ENCODE results near the gene ZMYND10.

ZMYND10 gene

DNA sequence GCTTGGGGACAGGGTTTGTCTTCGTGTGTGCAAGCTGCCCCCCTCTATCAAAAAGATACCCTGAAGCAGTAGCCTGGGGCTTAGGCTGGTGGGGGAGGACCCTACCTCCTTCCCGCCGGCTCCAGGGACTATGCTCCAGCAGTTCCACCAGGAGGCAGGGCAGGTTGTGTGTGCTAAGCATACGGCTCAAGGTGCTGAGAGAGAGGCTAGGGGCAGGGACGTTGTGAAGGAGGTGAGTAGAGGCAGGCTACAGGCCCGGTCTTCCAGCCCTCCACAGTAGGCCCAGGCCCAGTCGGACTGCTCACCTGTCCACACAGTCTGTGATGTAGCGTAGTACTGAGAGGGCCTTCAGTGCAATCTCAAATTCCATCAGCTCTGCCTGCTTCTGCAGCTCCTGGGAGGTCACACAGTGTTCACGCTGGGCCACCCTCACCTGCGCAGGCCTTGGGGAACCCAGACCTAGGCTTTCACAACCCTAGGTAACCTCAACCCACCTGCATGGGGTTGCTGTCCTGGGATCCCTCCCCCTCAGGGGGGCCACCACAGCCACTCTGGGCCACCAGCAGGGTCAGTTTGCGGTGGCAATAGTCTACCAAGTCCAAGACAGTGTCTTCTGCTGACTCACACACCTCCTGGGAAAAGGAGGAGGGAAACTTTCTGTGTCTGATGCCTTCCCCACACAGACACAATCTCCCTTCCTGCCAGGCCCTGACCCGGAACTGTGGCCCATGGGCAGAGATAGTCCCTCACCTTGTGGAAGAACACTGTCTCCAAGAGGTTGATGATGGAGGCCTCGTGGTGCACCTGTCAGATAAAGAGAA is 2.5 kb downstream of the ZMYND10 start:
- DNase-seq: no peak

GRCh38 chr3:50341996-50342650 is 3.4 kb downstream of the ZMYND10 start:
- DNase-seq: no peak

GRCh38 chr3:50341537-50341936 is 4.0 kb downstream of the ZMYND10 start:
- DNase-seq: no peak

GRCh38 chr3:50340448-50341329 is 4.8 kb downstream of the ZMYND10 start, which contains the start of gene RASSF1:
Gene RASSF1 (minus strand): TSS chr3:50340836. CDS start chr3:50340805, 31 bp downstream.
- no peak for DNase-seq

- DNase-seq: no peak
Observed at GRCh38 chr3:50340147-50340447, 5.4 kb downstream of the ZMYND10 start.

DNA sequence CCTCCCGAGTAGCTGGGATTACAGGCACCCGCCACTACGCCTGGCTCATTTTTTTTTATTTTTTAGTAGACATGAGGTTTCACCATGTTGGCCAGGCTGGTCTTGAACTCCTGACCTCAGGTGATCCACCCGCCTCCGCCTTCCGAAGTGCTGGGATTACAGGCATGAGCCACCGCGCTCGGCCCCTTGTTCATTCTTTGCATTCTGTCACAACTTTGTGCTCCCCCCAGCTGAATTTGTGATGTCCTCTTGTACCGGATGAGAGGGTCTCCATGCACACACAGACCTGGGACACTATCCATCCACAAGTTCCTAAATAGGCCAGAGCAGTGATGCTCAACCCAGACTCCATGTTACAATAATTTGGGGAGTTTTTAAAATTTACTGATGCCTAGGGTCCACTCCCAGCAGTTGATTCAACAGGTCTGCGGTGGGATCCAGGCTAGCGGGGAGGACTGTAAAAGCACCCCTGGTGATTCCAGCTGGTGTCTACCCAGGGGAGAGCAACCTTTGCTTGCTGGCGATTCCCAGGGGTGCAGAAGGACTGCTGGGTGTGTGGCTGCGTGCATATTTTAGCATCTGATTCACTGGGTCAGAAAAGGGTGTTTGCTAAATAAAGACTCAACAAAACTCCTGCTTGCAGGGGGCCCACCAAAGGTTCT is 5.9 kb downstream of the ZMYND10 start:
- no peak for DNase-seq

DNA sequence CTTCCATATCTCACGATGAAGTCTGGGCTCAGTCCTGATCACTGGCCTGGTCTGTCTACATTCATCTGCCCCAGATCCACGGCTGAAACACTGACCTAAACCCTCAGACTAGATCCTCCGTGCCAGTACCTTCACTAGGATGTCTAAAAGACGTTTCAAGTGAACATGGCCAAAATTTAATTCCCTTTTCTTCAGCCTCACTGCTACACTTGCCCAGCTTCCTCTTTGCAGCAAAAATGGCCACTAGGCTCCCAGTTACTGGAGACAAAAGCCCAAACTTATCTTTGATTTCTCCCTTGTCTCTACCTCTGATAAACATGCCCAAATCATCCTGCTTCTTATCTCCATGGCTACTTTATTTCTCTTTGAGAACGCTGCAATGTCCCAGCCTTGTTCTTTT is 6.6 kb downstream of the ZMYND10 start:
- no peak for DNase-seq

- peak; percentile 87 for DNase-seq
Observed at GRCh38 chr3:50337175-50337861, 8.2 kb downstream of the ZMYND10 start.

DNA sequence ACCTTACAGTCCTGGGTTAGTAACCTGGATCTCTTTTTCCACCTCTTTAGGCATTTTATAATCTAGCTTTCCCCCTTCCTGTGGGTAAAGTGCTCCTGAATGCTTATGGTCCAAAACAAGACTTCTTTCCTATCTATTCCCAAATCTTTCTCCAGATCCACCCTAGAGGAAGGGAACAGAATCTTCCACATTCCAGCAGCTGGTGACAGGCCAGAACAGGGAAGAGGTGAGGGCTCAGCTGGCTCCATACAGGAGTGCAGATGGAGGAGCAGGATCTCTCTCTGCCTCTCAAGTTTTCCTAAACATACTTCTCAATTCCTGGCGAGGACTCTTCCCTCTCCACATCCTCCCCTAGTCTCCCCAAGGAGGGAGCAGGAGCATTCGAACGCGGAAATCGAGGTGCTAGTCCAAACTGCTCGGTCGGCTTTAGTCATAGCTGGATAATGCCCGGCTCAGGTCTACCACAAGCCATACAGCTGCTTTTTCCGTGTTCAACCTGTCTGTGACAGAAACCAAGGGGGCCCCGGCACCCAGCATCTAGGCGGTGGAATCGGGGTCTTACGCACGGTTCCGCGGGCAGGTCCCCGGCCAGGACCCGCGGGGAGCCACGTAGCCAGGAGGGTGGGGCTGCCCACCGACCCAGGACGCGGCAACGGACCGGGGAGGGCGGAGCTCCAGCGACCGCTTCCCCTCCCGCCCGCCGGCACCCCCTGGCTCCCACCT is 8.9 kb downstream of the ZMYND10 start:
- no peak for DNase-seq

DNA sequence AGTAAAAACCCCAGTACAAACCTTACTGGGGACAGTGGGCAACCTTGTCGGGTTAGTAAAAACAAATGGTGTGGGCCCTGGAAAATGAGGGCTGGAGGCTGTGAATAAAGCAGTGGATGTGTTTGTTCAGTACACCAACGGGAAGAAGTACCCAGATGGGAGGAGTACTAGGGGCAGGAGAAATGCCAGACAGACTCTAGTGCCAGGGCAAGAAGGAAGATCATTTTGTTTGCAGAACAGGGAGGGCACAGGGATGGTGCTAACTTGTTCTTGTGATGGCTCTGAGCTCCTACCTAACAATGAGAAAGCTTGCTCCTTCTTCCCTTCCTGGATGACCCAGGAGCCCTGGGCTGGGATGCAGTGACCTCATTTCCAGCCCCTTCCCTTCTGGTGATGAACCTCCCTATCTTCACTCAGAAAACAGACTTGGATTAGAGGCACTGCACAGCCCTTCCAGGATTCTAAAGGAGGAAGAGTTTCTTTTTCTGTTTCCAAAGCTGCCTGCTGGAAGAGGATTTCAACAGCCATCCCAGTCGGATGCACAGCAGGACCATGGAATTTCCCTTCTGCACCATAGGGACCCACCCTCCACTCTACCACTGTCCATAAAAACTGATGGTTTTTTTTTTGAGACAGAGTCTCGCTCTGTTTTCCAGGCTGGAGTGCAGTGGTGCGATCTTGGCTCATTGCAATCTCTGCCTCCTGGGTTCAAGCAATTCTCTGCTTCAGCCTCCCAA is 11.0 kb downstream of the ZMYND10 start:
- DNase-seq: no peak

DNA sequence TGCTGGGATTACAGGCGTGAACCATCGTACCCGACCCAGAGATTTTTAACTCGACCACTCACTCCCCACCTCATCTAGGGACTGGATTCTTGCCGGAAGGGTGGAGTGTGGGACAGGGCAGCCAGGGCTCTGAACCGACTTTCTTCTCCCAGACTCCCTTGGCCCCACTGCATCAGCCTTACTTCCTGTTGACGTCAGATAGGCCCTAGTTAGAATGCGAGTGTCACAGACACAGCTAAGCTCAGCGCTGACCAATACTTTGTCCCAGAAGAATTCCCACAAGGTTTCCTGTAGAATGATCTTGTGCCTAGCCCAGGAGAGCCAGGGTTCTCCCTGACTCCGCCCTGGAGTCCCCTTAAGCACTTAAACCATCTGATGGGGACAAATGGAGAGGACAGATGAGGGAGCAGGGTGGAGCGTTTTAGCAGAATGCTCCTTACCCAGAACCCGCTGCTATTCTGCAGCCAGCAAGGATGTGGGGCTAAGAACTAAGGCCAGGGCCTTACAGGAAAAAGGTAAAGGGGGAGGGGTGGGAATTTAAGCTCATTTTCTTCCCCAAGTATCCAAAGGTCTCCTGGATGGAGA is 11.7 kb downstream of the ZMYND10 start:
- DNase-seq: no peak

GRCh38 chr3:50331364-50331907 is 14.1 kb downstream of the ZMYND10 start:
- DNase-seq: no peak

GRCh38 chr3:50330330-50330729 is 15.2 kb downstream of the ZMYND10 start:
- DNase-seq: no peak

DNA sequence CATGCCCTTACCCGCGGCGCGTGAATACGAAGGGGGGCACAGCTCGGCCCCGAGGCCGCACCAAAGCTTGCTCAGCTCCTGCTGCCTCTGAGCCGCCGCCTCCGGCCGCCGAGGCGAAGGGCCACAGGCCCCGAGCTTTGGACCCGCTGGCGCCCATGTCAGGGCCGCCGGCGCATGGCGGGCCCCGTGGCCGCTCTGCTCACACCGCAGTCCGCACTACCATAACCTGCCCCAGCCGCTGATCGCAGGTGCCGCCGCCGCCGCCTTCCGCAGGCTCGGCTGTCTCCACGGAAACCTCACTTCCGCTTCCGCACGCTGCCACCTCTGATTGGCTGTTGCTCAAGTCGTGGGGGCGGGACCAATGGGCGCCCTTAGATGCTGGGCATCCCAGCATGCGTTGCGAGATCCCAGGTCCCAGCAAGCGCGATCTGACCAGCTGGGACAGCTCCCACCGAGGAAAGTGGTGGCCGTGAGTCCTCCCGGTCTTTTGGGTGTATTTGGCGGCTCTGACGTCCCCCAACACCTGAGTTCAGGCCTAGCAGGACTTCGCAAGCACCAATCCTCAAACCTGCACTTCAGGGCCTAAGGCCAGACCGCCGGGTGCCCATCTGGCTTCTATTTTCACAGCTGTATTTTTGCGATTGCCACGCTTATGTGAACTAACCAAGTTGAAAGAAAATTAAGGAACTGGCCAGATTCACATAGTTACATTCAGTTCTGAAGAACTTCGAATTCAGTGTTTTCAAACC is 17.4 kb downstream of the ZMYND10 start, which contains the start of gene TUSC2:
Gene TUSC2, minus strand, starts transcription at position 281 of the 749 bp plus-strand sequence. Its CDS starts 124 bp downstream, at position 157.
- DNase-seq: peak; percentile 90

DNA sequence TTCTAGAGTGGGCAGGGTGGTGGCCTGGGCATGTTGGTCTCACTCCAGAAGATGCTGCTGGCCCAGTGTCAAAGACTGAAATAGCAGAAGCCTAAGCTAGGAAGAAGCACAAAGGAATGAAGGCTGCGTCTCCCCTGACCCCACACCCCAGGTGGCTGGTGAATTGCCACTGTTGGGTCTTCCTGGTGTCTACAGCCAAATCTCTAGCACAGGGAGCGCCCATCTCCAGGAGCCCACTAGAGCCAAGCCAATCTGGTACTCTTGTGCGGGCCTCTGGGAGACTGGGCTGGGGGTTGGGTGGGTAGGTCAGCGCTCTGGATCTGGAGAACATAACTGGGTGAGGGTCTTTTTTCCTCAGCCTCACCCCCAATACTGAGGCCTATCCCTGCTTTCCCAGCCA is 18.4 kb downstream of the ZMYND10 start:
- DNase-seq: no peak

DNA sequence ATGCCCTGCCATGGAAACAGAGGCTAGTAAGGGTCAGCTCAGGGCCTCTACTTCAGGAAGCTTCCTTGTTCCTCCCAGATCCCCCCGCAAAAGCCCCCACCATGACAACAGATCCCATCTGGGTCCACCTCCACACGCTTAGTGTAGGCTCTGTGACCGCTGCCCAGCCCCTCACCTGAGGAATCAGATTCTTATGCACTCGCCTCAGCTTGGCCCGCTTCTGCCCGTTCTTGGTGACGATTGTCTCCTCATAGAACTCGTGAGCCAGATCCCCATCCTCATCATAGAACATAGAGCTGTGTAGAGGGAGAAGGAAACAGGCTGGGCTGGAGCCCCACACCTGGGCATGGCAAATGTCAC is 19.4 kb downstream of the ZMYND10 start:
- no peak for DNase-seq

DNA sequence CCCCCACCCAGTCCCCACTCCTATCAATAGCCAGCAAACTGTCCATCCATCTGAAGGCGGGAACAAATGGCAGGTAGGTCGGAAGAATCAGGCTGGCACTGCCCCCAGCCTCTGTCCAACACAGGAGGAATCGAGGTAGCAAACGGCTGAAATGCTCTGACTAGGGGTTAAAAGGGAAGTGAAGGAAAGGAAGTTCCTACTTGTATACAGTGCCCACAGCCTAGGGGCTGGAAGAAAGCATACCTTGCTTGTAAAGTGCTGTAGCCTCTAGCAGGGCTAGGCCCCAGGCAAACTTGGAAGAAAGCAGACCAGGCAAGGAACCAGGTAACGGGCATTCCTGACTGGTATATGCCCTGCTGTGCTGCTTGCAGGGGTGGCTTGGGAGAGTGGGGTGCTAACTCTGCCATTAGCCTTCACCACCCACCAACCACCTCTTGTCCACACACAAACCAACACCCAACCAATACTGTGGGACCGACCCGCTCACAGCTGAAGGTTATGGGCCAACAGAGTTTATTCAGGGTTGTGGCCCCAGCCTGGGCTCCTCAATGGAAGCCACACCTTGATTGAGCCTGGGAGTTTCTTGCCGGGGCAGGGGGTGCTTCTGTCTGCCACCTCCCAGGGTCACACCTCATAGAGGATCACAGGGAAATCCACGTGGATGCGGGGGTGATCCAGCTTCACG is 19.9 kb downstream of the ZMYND10 start:
- no peak for DNase-seq

DNA sequence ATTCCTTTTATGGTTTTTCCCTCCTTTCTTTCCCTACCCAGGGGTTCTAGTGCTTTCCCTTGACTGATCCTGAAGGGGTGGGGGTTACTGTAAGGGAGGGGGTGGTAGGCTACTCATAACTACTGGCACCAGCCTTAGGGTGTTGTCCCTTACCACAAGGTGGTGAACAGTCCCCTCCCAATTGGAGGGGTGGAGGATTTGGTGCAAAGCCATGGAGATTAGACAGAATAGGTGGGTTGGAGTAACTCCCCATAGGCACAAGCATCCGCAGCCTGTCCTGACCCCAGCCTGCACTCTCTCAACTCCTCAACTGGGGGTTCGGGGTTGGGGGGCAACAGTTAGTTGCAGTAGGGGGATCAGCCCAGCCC is 20.4 kb downstream of the ZMYND10 start:
- DNase-seq: no peak
